GM12878 (cell line): ENCODE results near the gene IL1R2. TPM values are rescaled to one million over a fixed set of nuclear protein-coding genes. Genes with fewer than 3 reads are reported as not detected.
A peak's percentile ranks its signal among the peaks of the same experiment; 100 is the strongest.

Source experiments
- ATAC-seq: fragments of 200-7000 bp; cut with Tn5 transposase; 3 replicates; pipeline ENCODE4 v1.9.1; 2020; ENCODE audit warnings: mild to moderate bottlenecking, moderate library complexity
- BruUV-seq: library from RNA; stranded (reverse); fragments of 400-500 nt; replicated peaks from 2 replicates; lab custom pipeline; 2021; lab: Mats Ljungman, UMichigan
- CTCF ChIA-PET: fragments of 300-600 bp; sonication (Branson Sonifier 250); formaldehyde crosslinking; extraction: SDS; loops from one replicate; lab custom pipeline; 2021; ENCODE audit warnings: inconsistent platforms; lab: Yijun Ruan, JAX
- POLR2A ChIA-PET: fragments of 350-600 bp; formaldehyde crosslinking; extraction: SDS; loops from one replicate; lab custom pipeline; 2021; ENCODE audit warnings: inconsistent platforms; lab: Charles Lee
- RAD21 ChIA-PET: fragments of 300-600 bp; sonication (Branson Sonifier 250); formaldehyde crosslinking; loops from one replicate; lab custom pipeline; 2023; ENCODE audit warnings: antibody characterized with exemption; ENCODE audit not compliant: unreplicated experiment; lab: Charles Lee
- SMC1A ChIA-PET: fragments of 300-600 bp; sonication (Branson Sonifier 250); formaldehyde crosslinking; loops from one replicate; lab custom pipeline; 2023; ENCODE audit not compliant: unreplicated experiment, uncharacterized antibody; lab: Charles Lee
- DNase-seq: peaks from one replicate; pipeline ENCODE4 v3.0.0-alpha.2; 2011; ENCODE audit warnings: low read depth, low spot score
- FAIRE-seq: peaks from 3 replicates; lab custom pipeline; 2011; peaks lifted over from hg19 to GRCh38; lab: Jason Lieb, UNC
- H2AFZ ChIP-seq: 2 replicates; pipeline ENCODE4 v1.6.0; 2011; ENCODE audit warnings: low read depth, low read length, control low read depth; ENCODE audit not compliant: control insufficient read depth
- H3K27ac ChIP-seq: 2 replicates; pipeline ENCODE4 v1.5.1; 2011; ENCODE audit warnings: control low read depth; ENCODE audit not compliant: control insufficient read depth, insufficient read depth
- H3K27me3 ChIP-seq, 2 experiments: replicated peaks in 1 of 2; 2 replicates each; pipeline versions ENCODE4 v1.6.0 to v1.6.1; 2011; ENCODE audit warnings: low read length in 1 of 2; ENCODE audit not compliant: control insufficient read depth in 2 of 2, insufficient read depth in 2 of 2
- H3K36me3 ChIP-seq, 2 experiments: 2 replicates each; pipeline ENCODE4 v1.5.1; 2011; ENCODE audit warnings: low read length in 1 of 2; ENCODE audit not compliant: control insufficient read depth in 2 of 2, insufficient read depth in 2 of 2
- H3K4me1 ChIP-seq: 2 replicates; pipeline ENCODE4 v1.6.1; 2011; ENCODE audit warnings: mild to moderate bottlenecking, low read length, moderate library complexity, mixed read lengths; ENCODE audit not compliant: control insufficient read depth, insufficient read depth
- H3K4me2 ChIP-seq: 2 replicates; pipeline ENCODE4 v1.6.0; 2011; ENCODE audit warnings: control low read depth; ENCODE audit not compliant: control insufficient read depth, insufficient read depth
- H3K4me3 ChIP-seq: fragments of 200-600 bp; sonication (generic); 2 replicates; pipeline ENCODE4 v1.5.1; 2016
- H3K79me2 ChIP-seq: 2 replicates; pipeline ENCODE4 v1.6.0; 2011; ENCODE audit warnings: low read length; ENCODE audit not compliant: control insufficient read depth, insufficient read depth
- H3K9ac ChIP-seq: 2 replicates; pipeline ENCODE4 v1.8.0; 2011; ENCODE audit warnings: low read length, control low read depth, mixed read lengths; ENCODE audit not compliant: control insufficient read depth, insufficient read depth
- H3K9me3 ChIP-seq: replicated peaks from 3 replicates; pipeline ENCODE4 v1.5.1; 2011; ENCODE audit warnings: mild to moderate bottlenecking, low read length; ENCODE audit not compliant: control insufficient read depth, insufficient read depth
- H4K20me1 ChIP-seq: 2 replicates; pipeline ENCODE4 v1.6.0; 2011; ENCODE audit not compliant: control insufficient read depth, insufficient read depth
- HCFC1 ChIP-seq: fragments of 150-350 bp; IDR thresholded peaks from 2 replicates; pipeline ENCODE4 v1.6.1; 2014; ENCODE audit warnings: low read length
- HDGF ChIP-seq: fragments of 450-650 bp; IDR thresholded peaks from 2 replicates; pipeline ENCODE4 v1.6.1; 2016; ENCODE audit warnings: antibody characterized with exemption
- IKZF1 ChIP-seq: fragments of 450-650 bp; conservative IDR thresholded peaks from 2 replicates; pipeline ENCODE4 v1.6.1; 2017; ENCODE audit warnings: antibody characterized with exemption, mild to moderate bottlenecking
- IKZF2 ChIP-seq, 2 experiments: fragments of 450-650 bp; IDR thresholded peaks; 2 replicates each; pipeline ENCODE4 v1.6.1; 2017; ENCODE audit warnings: mild to moderate bottlenecking in 2 of 2, moderate library complexity in 2 of 2
- MTA2 ChIP-seq: fragments of 450-650 bp; IDR thresholded peaks from 2 replicates; pipeline ENCODE4 v1.6.1; 2016; ENCODE audit warnings: low read depth, mild to moderate bottlenecking, moderate library complexity
- NBN ChIP-seq: fragments of 450-650 bp; IDR thresholded peaks from 2 replicates; pipeline ENCODE4 v1.6.1; 2016
- NR2C1 ChIP-seq: fragments of 450-650 bp; IDR thresholded peaks from 2 replicates; pipeline ENCODE4 v1.6.1; 2017; ENCODE audit warnings: antibody characterized with exemption, mild to moderate bottlenecking, moderate library complexity
- NR2C2 ChIP-seq: IDR thresholded peaks from 2 replicates; pipeline ENCODE4 v1.6.1; 2011; ENCODE audit warnings: borderline replicate concordance, low read depth; ENCODE audit not compliant: control insufficient read depth, insufficient read length
- RAD51 ChIP-seq: fragments of 450-650 bp; IDR thresholded peaks from 2 replicates; pipeline ENCODE4 v1.6.1; 2016; ENCODE audit warnings: moderate library complexity, mild to moderate bottlenecking, inconsistent platforms
- YBX1 ChIP-seq: fragments of 450-650 bp; IDR thresholded peaks from 2 replicates; pipeline ENCODE4 v1.6.1; 2016; ENCODE audit warnings: antibody characterized with exemption
- ZNF24 ChIP-seq: fragments of 450-650 bp; IDR thresholded peaks from 2 replicates; pipeline ENCODE4 v1.6.1; 2017; ENCODE audit warnings: antibody characterized with exemption, mild to moderate bottlenecking
- WGBS: methylation state at CpG from one replicate; pipeline ENCODE4 v1.1.6; 2016; ENCODE audit warnings: low lambda C conversion rate; ENCODE audit not compliant: insufficient replicate concordance, insufficient coverage; ENCODE audit errors: missing lambda C conversion rate; 5-methylcytosine and 5-hydroxymethylcytosine counted together
- in situ Hi-C: fragments of 300-500 bp; cut with MboI; formaldehyde crosslinking; loops from 9 replicates; pipeline ENCODE4 v1.14.3; 2018; ENCODE audit warnings: mixed read lengths
- intact Hi-C: fragments of 100-400 bp; cut with micrococcal nuclease; formaldehyde crosslinking; loops from one replicate; pipeline ENCODE4 v1.14.2; 2022; ENCODE audit not compliant: unreplicated experiment
- polyA plus RNA-seq, 11 experiments: library from polyadenylated mRNA; depleted of rRNA in 4 of 11; unstranded in 6 of 11; stranded (reverse) in 5 of 11; fragments of >200 nt; fragmentation: Nextera tagmentation in 4 of 11; fragmentation: Illumina TruSeq in 1 of 11; extraction: Ambion mirVana in 4 of 11; extraction: Trizol in 1 of 11; gene quantifications; 1 replicate in 1 of 11; 2 replicates in 10 of 11; pipeline versions ENCODE4 v1.2.1 to v1.2.3, GENCODE V29; 2011 to 2016; ENCODE audit warnings: inconsistent platforms in 2 of 11, missing spikeins in 2 of 11, low read depth in 1 of 11
- total RNA-seq, 4 experiments: library from RNA; depleted of rRNA in 3 of 4; stranded (reverse); fragments of >200 nt in 3 of 4; fragmentation: Illumina TruSeq in 1 of 4; extraction: Trizol in 1 of 4; gene quantifications; 2 replicates each; pipeline versions ENCODE4 v1.2.1 to v1.2.3, GENCODE V29; 2013 to 2021
- TF ChIP-seq, protein P1 (sequence below): fragments of 450-650 bp; IDR thresholded peaks from 2 replicates; pipeline ENCODE4 v1.6.1; 2016; ENCODE audit warnings: mild to moderate bottlenecking

The IL1R2 gene
- total and polyA plus RNA-seq, 10 of the 15 experiments (the other 5 are each of a cell fraction or from before 2014, with no cell fraction given), result 0.44 to 6.4 (median 0.62) TPM

DNA sequence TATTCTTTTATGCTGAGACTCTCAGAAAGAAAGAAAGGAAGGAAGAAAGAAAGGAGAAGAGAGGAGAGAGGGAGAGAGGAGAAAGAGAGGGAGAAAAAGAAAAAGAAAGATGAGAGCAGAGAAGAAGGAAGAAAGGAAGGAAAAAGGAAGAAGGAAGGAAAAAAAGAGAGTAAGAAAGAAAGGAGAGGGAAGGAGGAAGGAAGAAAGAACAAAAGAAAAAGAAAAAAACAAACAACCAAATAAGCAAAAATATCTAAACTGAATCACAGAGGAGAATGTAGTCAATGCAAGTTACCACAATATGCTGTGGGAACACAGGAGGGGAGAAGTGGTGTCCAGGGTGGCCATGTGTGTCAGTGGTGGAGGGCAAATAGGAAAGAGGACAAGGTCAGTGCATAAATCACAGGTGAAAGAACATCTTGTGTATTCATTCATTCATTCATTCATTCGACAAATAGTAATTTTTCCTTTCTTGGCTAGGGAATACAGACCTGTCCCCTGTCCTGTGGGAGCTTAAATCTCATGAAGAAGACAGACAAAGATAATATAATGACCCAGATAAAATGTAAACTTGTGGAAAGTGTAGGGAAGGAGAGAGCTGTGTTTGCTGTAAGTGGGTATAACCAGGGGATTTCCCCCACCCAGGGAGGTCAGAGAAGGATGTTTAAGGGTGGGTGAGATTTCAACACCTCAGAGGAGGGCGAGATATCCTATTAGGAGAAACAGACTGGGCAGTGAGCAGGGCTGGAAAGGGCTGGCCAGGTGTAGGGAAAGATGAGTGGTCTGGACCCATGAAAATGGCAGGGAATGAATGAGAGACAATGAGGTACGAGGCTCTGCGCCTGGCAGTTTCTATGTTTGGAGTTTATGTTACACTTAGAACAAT, 50.7 kb downstream of the IL1R2 start:
- no peak overlapping the region for H2AFZ ChIP-seq
- H3K36me3 ChIP-seq, result no peaks in the 10 kb centered on the region
- ATAC-seq (peak; percentile 72), FAIRE-seq (no peak), DNase-seq (no peak)
- no peaks in the 10 kb centered on the region for H3K79me2 ChIP-seq
- peaks cover 2% of the 10 kb centered on the region; the same call in 1 of the 3 replicates for H3K9me3 ChIP-seq
- intact Hi-C loops, result no loop called here
- H3K4me3 ChIP-seq, result no peak overlapping the region
- H3K4me1 ChIP-seq, result no peaks in the 10 kb centered on the region
- no peaks in the 10 kb centered on the region for H4K20me1 ChIP-seq
- no peaks in the 10 kb centered on the region for H3K27me3 ChIP-seq
- ChIA-PET POLR2A (interaction anchor here (1.3 kb wide), 1 partner anchor 16 kb away, joined by 4 read pairs; no protein-coding TSS in a partner anchor), CTCF (interaction anchor here (0.9 to 2.3 kb wide), 3 partner anchors 8 to 15 kb away, joined by 4 to 9 read pairs (median 8); no protein-coding TSS in a partner anchor), RAD21 (interaction anchor here (1.0 to 1.6 kb wide), 3 partner anchors 15 to 38 kb away, joined by 5 to 11 read pairs (median 5); no protein-coding TSS in a partner anchor), SMC1A (interaction anchor here (1.1 to 9.1 kb wide), 8 partner anchors 8 to 69 kb away, joined by 3 to 68 read pairs (median 7); no protein-coding TSS in a partner anchor)
- no TSS peak for BruUV-seq
- H3K4me2 ChIP-seq, result no peak overlapping the region
- no peak overlapping the region for H3K27ac ChIP-seq
- WGBS, result 28% methylated on average over 4 of the region's 4 CpGs
- H3K9ac ChIP-seq, result no peak overlapping the region
- TF ChIP-seq, protein P1, sequence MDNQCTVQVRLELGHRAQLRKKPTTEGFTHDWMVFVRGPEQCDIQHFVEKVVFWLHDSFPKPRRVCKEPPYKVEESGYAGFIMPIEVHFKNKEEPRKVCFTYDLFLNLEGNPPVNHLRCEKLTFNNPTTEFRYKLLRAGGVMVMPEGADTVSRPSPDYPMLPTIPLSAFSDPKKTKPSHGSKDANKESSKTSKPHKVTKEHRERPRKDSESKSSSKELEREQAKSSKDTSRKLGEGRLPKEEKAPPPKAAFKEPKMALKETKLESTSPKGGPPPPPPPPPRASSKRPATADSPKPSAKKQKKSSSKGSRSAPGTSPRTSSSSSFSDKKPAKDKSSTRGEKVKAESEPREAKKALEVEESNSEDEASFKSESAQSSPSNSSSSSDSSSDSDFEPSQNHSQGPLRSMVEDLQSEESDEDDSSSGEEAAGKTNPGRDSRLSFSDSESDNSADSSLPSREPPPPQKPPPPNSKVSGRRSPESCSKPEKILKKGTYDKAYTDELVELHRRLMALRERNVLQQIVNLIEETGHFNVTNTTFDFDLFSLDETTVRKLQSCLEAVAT, result peak; percentile 30; the same call in 1 of the 2 replicates
- TF ChIP-seq IKZF2 (IDR thresholded peaks at IDR 0.05) (peak in 1 of 2 experiments; percentile 14; a peak in 1 of 4 replicates), NBN (peak; percentile 66), RAD51 (peak; percentile 35; the same call in 1 of the 2 replicates), NR2C2 (no peak), MTA2 (peak; percentile 40), NR2C1 (no peak), YBX1 (peak; percentile 85), HCFC1 (no peak), ZNF24 (peak; percentile 94), IKZF1 (0 out of 2 replicates have a peak, but pooled peaks have one; percentile 21), HDGF (0 out of 2 replicates have a peak, but pooled peaks have one; percentile 75)
- in situ Hi-C loops, result no loop called here
